Transverse colon (tissue), 4 donors: ENCODE data around the gene PIK3R5. TPM values are rescaled to one million over a fixed set of nuclear protein-coding genes. Genes with fewer than 3 reads are reported as not detected.

Experiments used
- DNase-seq: peaks from one replicate; pipeline ENCODE4 v3.0.0-alpha.2; 2019
- H3K27ac ChIP-seq, 4 donors: fragments of 200-600 bp; sonication (generic); 2 replicates each; pipeline ENCODE4 v1.5.1; 2016 to 2018; ENCODE audit warnings: inconsistent platforms in 4 of 4
- H3K27me3 ChIP-seq: fragments of 200-600 bp; sonication (generic); 2 replicates; pipeline ENCODE4 v1.5.1; 2017; ENCODE audit warnings: inconsistent platforms
- H3K36me3 ChIP-seq, 4 donors: fragments of 200-600 bp; sonication (generic); 2 replicates each; pipeline ENCODE4 v1.5.1; 2017 to 2019; ENCODE audit warnings: inconsistent platforms in 4 of 4
- H3K4me1 ChIP-seq, 4 donors: fragments of 200-600 bp; sonication (generic); 2 replicates each; pipeline ENCODE4 v1.5.1; 2017 to 2020; ENCODE audit warnings: inconsistent platforms in 4 of 4
- H3K4me3 ChIP-seq, 4 donors: fragments of 200-600 bp; sonication (generic); 1 replicate in 1 of 4; 2 replicates in 3 of 4; pipeline versions ENCODE4 v1.5.1 to v1.6.1; 2017 to 2019; ENCODE audit warnings: inconsistent platforms in 4 of 4
- H3K9me3 ChIP-seq, 2 donors: fragments of 200-600 bp; sonication (generic); 2 replicates each; pipeline ENCODE4 v1.5.1; 2017 to 2019; ENCODE audit warnings: inconsistent platforms in 2 of 2
- CTCF ChIP-seq, 5 experiments: fragments of 200-600 bp in 3 of 5; fragments of 450-650 bp in 2 of 5; sonication (generic) in 3 of 5; IDR thresholded peaks; 1 replicate in 2 of 5; 2 replicates in 3 of 5; pipeline ENCODE4 v1.5.1; 2016 to 2017; ENCODE audit warnings: antibody characterized with exemption in 5 of 5, inconsistent platforms in 3 of 5, mild to moderate bottlenecking in 2 of 5, moderate library complexity in 1 of 5
- EP300 ChIP-seq: sonication (generic); formaldehyde crosslinking; IDR thresholded peaks from one replicate; pipeline ENCODE4 v1.6.1; 2017; ENCODE audit warnings: antibody characterized with exemption, low read depth
- POLR2A ChIP-seq: fragments of 450-650 bp; IDR thresholded peaks from one replicate; pipeline ENCODE4 v1.6.1; 2016; ENCODE audit warnings: antibody characterized with exemption, mild to moderate bottlenecking, moderate library complexity
- POLR2AphosphoS5 ChIP-seq, 3 donors: sonication (generic); formaldehyde crosslinking; IDR thresholded peaks; one replicate each; pipeline ENCODE4 v1.6.1; 2016; ENCODE audit warnings: antibody characterized with exemption in 3 of 3
- WGBS, 2 donors: methylation state at CpG; one replicate each; pipeline ENCODE4 v1.1.5; 2018; ENCODE audit warnings: low coverage in 1 of 2; 5-methylcytosine and 5-hydroxymethylcytosine counted together
- in situ Hi-C, 4 donors: fragments of 200-750 bp; cut with MboI; loops; one replicate each; pipeline versions ENCODE4 v1.15.0 to v1.15.1; 2017; ENCODE audit warnings: low sequenced_read_pairs in 3 of 4, low pct_ligation_motif_present in 1 of 4, low pct_unique_long_range_greater_than_20kb in 1 of 4
- intact Hi-C: fragments of 100-400 bp; cut with DNase I; formaldehyde crosslinking; loops from one replicate; pipeline ENCODE4 v1.15.1; 2023; ENCODE audit warnings: low total_unique reads
- total RNA-seq, 4 donors: library from RNA; depleted of rRNA; stranded (reverse); fragments of >200 nt; gene quantifications; one replicate each; pipeline ENCODE4 v1.1.0, GENCODE V29; 2016

PIK3R5 gene
- total RNA-seq, 4 donors from 2014 or later: 0.40 to 16.1 (median 10.4) TPM

GRCh38 chr17:8884336-8884990, 81.0 kb downstream of the PIK3R5 start:
- DNase-seq: no peak
- no peaks in the 10 kb centered on the region for H3K36me3 ChIP-seq
- H3K9me3 ChIP-seq: no peaks in the 10 kb centered on the region
- in situ Hi-C loops (loop anchor here in 1 of 4 donors (25.0 kb wide), 1 partner anchor 103 kb away; no protein-coding TSS in a partner anchor), intact Hi-C loops (no loop called here)
- H3K4me3 ChIP-seq: no peak overlapping the region
- 86% methylated on average over 16 of the region's 16 CpGs; no CpG with 5 or more reads in 1 of the 2 donors for WGBS, 2 donors
- no peak for TF ChIP-seq EP300
- TF ChIP-seq POLR2A: no peak
- TF ChIP-seq POLR2AphosphoS5 (IDR thresholded peaks at IDR 0.05): no peak
- TF ChIP-seq CTCF (IDR thresholded peaks at IDR 0.05): no peak
- H3K4me1 ChIP-seq: no peaks in the 10 kb centered on the region
- no peak overlapping the region for H3K27ac ChIP-seq
- no peaks in the 10 kb centered on the region for H3K27me3 ChIP-seq

GRCh38 chr17:8883353-8883752, 82.2 kb downstream of the PIK3R5 start:
- in situ Hi-C loops (loop anchor here in 1 of 4 donors (25.0 kb wide), 1 partner anchor 104 kb away; no protein-coding TSS in a partner anchor), intact Hi-C loops (no loop called here)
- Histone ChIP-seq H3K4me3 (no peak overlapping the region), H3K9me3 (no peaks in the 10 kb centered on the region), H3K4me1 (no peaks in the 10 kb centered on the region), H3K36me3 (no peaks in the 10 kb centered on the region), H3K27me3 (no peaks in the 10 kb centered on the region), H3K27ac (no peak overlapping the region)
- WGBS, 2 donors: 80 to 92% methylated on average over 1 to 4 of the region's 4 CpGs
- DNase-seq: no peak
- TF ChIP-seq POLR2A: no peak
- TF ChIP-seq EP300: no peak
- TF ChIP-seq CTCF (IDR thresholded peaks at IDR 0.05): no peak
- TF ChIP-seq POLR2AphosphoS5 (IDR thresholded peaks at IDR 0.05): no peak

- no peak for DNase-seq
- in situ Hi-C loops (loop anchor here in 1 of 4 donors (25.0 kb wide), 1 partner anchor 106 kb away; no protein-coding TSS in a partner anchor), intact Hi-C loops (no loop called here)
- 94% methylated on average over 7 of the region's 7 CpGs; no CpG with 5 or more reads in 1 of the 2 donors for WGBS, 2 donors
- no peaks in the 10 kb centered on the region for H3K27me3 ChIP-seq
- no peaks in the 10 kb centered on the region for H3K36me3 ChIP-seq
- H3K27ac ChIP-seq: no peak overlapping the region
- no peak overlapping the region for H3K4me3 ChIP-seq
- TF ChIP-seq POLR2AphosphoS5 (IDR thresholded peaks at IDR 0.05) (no peak), EP300 (no peak), POLR2A (no peak), CTCF (IDR thresholded peaks at IDR 0.05) (no peak)
- no peaks in the 10 kb centered on the region for H3K4me1 ChIP-seq
- H3K9me3 ChIP-seq: no peaks in the 10 kb centered on the region
Measured at GRCh38 chr17:8881606-8882005, 83.9 kb downstream of the PIK3R5 start.

GRCh38 chr17:8880466-8880865, 85.0 kb downstream of the PIK3R5 start:
- TF ChIP-seq POLR2A (no peak), POLR2AphosphoS5 (IDR thresholded peaks at IDR 0.05) (no peak), EP300 (no peak), CTCF (IDR thresholded peaks at IDR 0.05) (no peak)
- Histone ChIP-seq H3K4me1 (no peaks in the 10 kb centered on the region), H3K9me3 (no peaks in the 10 kb centered on the region), H3K36me3 (no peaks in the 10 kb centered on the region), H3K27ac (no peak overlapping the region), H3K27me3 (peaks cover 1% of the 10 kb centered on the region), H3K4me3 (no peak overlapping the region)
- WGBS, 2 donors: 97% methylated on average over 7 of the region's 7 CpGs; no CpG with 5 or more reads in 1 of the 2 donors
- DNase-seq: no peak
- in situ Hi-C loops: loop anchor here in 1 of 4 donors (25.0 kb wide), 1 partner anchor 107 kb away; no protein-coding TSS in a partner anchor
- intact Hi-C loops: no loop called here
